IPS DF 6.9 (cell line): ENCODE data around the gene NOL6.

Source experiments
- DNase-seq: peaks from one replicate; pipeline ENCODE4 v3.0.0-alpha.2; 2013; ENCODE audit warnings: low read depth, low spot score
- H3K27ac ChIP-seq: one replicate; pipeline ENCODE4 v1.5.1; 2013; ENCODE audit warnings: low read length, control low read depth
- H3K27me3 ChIP-seq: 2 replicates; pipeline ENCODE4 v1.6.1; 2013; ENCODE audit warnings: mild to moderate bottlenecking, low read length; ENCODE audit not compliant: control insufficient read depth, insufficient read depth
- H3K36me3 ChIP-seq: 2 replicates; pipeline ENCODE4 v1.6.1; 2013; ENCODE audit warnings: low read length; ENCODE audit not compliant: control insufficient read depth, insufficient read depth
- H3K4me1 ChIP-seq: 2 replicates; pipeline ENCODE4 v1.6.1; 2013; ENCODE audit warnings: low read length; ENCODE audit not compliant: control insufficient read depth, insufficient read depth
- H3K4me3 ChIP-seq: 2 replicates; pipeline ENCODE4 v1.5.1; 2013; ENCODE audit warnings: mild to moderate bottlenecking, low read length
- H3K9me3 ChIP-seq: 2 replicates; pipeline ENCODE4 v1.6.1; 2013; ENCODE audit warnings: low read length, inconsistent platforms; ENCODE audit not compliant: control insufficient read depth, insufficient read depth
- WGBS: extraction: QIAGEN DNeasy Blood & Tissue Kit; methylation state at CpG from one replicate; pipeline ENCODE4 v1.1.7; 2013; ENCODE audit warnings: mixed read lengths, missing lambda C conversion rate; ENCODE audit not compliant: insufficient read length, insufficient coverage; 5-methylcytosine and 5-hydroxymethylcytosine counted together

The NOL6 gene

GRCh38 chr9:33442125-33442524 lies 31.6 kb downstream of the NOL6 start:
- Histone ChIP-seq H3K27ac (no peak overlapping the region), H3K27me3 (no peaks in the 10 kb centered on the region), H3K4me1 (peaks cover 4% of the 10 kb centered on the region), H3K9me3 (no peaks in the 10 kb centered on the region), H3K36me3 (no peaks in the 10 kb centered on the region), H3K4me3 (no peak overlapping the region)
- no CpG with 5 or more reads among the region's 15 CpGs for WGBS
- DNase-seq = no peak

- Histone ChIP-seq H3K36me3 (no peaks in the 10 kb centered on the region), H3K27ac (no peak overlapping the region), H3K4me1 (peaks cover 4% of the 10 kb centered on the region), H3K27me3 (no peaks in the 10 kb centered on the region), H3K9me3 (no peaks in the 10 kb centered on the region), H3K4me3 (no peak overlapping the region)
- no CpG with 5 or more reads among the region's 1 CpG for WGBS
- no peak for DNase-seq
Measured at GRCh38 chr9:33440609-33441008, 33.1 kb downstream of the NOL6 start.

GRCh38 chr9:33440204-33440603 lies 33.5 kb downstream of the NOL6 start:
- peaks cover 4% of the 10 kb centered on the region for H3K4me1 ChIP-seq
- H3K4me3 ChIP-seq = no peak overlapping the region
- no peak overlapping the region for H3K27ac ChIP-seq
- H3K9me3 ChIP-seq = no peaks in the 10 kb centered on the region
- DNase-seq = no peak
- no peaks in the 10 kb centered on the region for H3K27me3 ChIP-seq
- H3K36me3 ChIP-seq = no peaks in the 10 kb centered on the region
- no CpG with 5 or more reads among the region's 7 CpGs for WGBS

DNA sequence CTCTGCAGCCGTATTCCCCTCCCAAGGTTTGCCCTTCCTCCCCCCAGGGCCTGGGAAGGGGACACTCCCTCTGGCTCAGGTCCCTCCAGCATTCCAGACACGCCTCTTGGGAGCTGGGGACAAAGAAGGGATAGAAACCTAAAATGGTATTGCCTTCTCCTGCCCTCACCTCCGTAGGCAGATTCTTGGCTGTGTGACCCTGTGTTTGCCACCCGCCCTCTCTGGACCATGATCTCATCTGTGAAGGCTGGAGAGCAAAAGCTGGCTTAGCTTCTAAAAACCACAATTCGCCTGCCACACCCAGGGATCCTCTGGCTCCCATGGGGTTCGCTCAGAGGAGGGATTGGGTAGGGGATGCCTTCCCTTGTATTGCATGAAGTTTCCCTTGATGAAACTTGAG lies 34.0 kb downstream of the NOL6 start:
- Histone ChIP-seq H3K27me3 (no peaks in the 10 kb centered on the region), H3K9me3 (no peaks in the 10 kb centered on the region), H3K4me1 (peaks cover 4% of the 10 kb centered on the region), H3K27ac (no peak overlapping the region), H3K4me3 (no peak overlapping the region), H3K36me3 (no peaks in the 10 kb centered on the region)
- no CpG with 5 or more reads among the region's 6 CpGs for WGBS
- no peak for DNase-seq

- Histone ChIP-seq H3K4me1 (peaks cover 4% of the 10 kb centered on the region), H3K9me3 (no peaks in the 10 kb centered on the region), H3K4me3 (no peak overlapping the region), H3K27ac (no peak overlapping the region), H3K27me3 (no peaks in the 10 kb centered on the region), H3K36me3 (no peaks in the 10 kb centered on the region)
- no peak for DNase-seq
- no CpG with 5 or more reads among the region's 7 CpGs for WGBS
Measured at GRCh38 chr9:33438926-33439680, 34.6 kb downstream of the NOL6 start.

GRCh38 chr9:33437898-33438297 lies 35.8 kb downstream of the NOL6 start:
- Histone ChIP-seq H3K27ac (no peak overlapping the region), H3K4me1 (no peaks in the 10 kb centered on the region), H3K4me3 (no peak overlapping the region), H3K9me3 (no peaks in the 10 kb centered on the region), H3K27me3 (no peaks in the 10 kb centered on the region), H3K36me3 (no peaks in the 10 kb centered on the region)
- no peak for DNase-seq
- WGBS = no CpG with 5 or more reads among the region's 1 CpG

DNA sequence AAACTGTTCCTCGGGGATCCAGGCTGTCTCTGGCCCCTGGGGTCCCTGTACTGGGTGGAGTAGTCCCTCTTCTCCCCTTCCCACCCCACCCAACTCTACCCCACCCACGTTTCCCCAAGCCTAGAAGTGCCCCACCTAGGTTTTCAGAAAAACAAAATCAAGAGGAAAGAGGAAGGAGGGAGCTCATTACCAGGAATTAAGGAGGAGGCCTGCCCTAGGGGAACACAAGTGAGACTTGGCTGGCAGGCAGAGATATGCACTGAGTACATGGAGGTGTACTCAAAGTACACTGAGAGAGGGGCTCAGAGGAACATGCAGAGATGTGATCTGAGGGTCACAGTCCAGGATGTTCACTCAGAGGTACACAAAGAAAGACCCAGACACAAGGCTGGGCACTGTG lies 36.5 kb downstream of the NOL6 start:
- WGBS = no CpG with 5 or more reads among the region's 2 CpGs

GRCh38 chr9:33436445-33436844 lies 37.3 kb downstream of the NOL6 start:
- Histone ChIP-seq H3K27ac (no peak overlapping the region), H3K36me3 (no peaks in the 10 kb centered on the region), H3K27me3 (no peaks in the 10 kb centered on the region), H3K4me3 (no peak overlapping the region), H3K4me1 (no peaks in the 10 kb centered on the region), H3K9me3 (no peaks in the 10 kb centered on the region)
- whole genome bisulfite sequencing = no CpG with 5 or more reads among the region's 8 CpGs
- no peak for DNase-seq

More for the DNA sequence above, 36.5 kb downstream of the NOL6 start:
- DNase-seq = no peak
- Histone ChIP-seq H3K36me3 (no peaks in the 10 kb centered on the region), H3K9me3 (no peaks in the 10 kb centered on the region), H3K4me1 (no peaks in the 10 kb centered on the region), H3K27ac (no peak overlapping the region), H3K4me3 (no peak overlapping the region), H3K27me3 (no peaks in the 10 kb centered on the region)

DNA sequence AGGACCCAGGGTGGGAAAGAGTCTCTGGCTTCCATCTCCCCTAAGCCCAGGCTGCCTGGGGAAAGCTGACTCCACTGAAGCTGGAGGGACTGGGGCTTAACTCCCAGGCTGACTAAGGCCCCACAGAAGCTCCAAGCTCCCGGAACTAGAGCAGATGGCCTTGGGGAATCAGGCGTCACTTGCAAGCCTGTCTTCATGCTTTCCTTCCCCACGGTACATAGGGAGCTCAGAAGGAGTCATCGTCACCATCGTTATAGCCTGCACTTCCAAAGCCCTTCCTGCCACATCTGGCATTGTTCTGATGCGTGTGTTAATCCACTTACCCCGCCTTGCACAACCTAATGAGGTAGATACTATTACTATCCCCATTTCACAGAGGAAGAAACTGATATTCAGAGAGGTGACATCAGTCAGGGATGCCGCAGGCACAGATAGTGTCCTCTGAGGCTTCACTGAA lies 37.9 kb downstream of the NOL6 start:
- no peak overlapping the region for H3K4me3 ChIP-seq
- no CpG with 5 or more reads among the region's 8 CpGs for WGBS

GRCh38 chr9:33434317-33435105 lies 39.2 kb downstream of the NOL6 start:
- WGBS = 100% methylated on average over 3 of the region's 16 CpGs
- Histone ChIP-seq H3K27ac (no peak overlapping the region), H3K4me1 (no peaks in the 10 kb centered on the region), H3K27me3 (no peaks in the 10 kb centered on the region), H3K36me3 (no peaks in the 10 kb centered on the region), H3K4me3 (no peak overlapping the region), H3K9me3 (no peaks in the 10 kb centered on the region)
- DNase-seq = no peak

More for the DNA sequence above, 37.9 kb downstream of the NOL6 start:
- no peak overlapping the region for H3K27ac ChIP-seq
- H3K9me3 ChIP-seq = no peaks in the 10 kb centered on the region
- no peak for DNase-seq
- no peaks in the 10 kb centered on the region for H3K27me3 ChIP-seq
- H3K4me1 ChIP-seq = no peaks in the 10 kb centered on the region
- H3K36me3 ChIP-seq = no peaks in the 10 kb centered on the region
